Skin epidermis (tissue), 12 donors: ENCODE results near the gene IL18R1.

Experiments
- H3K27ac ChIP-seq, 21 experiments: fragments of 200-600 bp; sonication (generic) in 11 of 21; one replicate each; pipeline ENCODE4 v1.5.0; 2020; ENCODE audit warnings: mild to moderate bottlenecking in 3 of 21, inconsistent platforms in 2 of 21, moderate library complexity in 2 of 21
- H3K4me3 ChIP-seq, 7 experiments: fragments of 200-600 bp; sonication (generic) in 2 of 7; one replicate each; pipeline ENCODE4 v1.5.0; 2020; ENCODE audit warnings: inconsistent platforms in 2 of 7, mild to moderate bottlenecking in 2 of 7, moderate library complexity in 1 of 7

Gene IL18R1

GRCh38 chr2:102423368-102423767 is 67.8 kb downstream of the IL18R1 start:
- Histone ChIP-seq H3K4me3 (no peak overlapping the region), H3K27ac (peak overlapping the region in 3 of 21 experiments; percentile 19 to 42 (median 37))

- H3K4me3 ChIP-seq: no peak overlapping the region
Measured at GRCh38 chr2:102424754-102425153, 69.2 kb downstream of the IL18R1 start.

GRCh38 chr2:102425441-102426132 is 70.0 kb downstream of the IL18R1 start:
- Histone ChIP-seq H3K4me3 (no peak overlapping the region), H3K27ac (peak overlapping the region in 2 of 21 experiments; percentile 5 to 59)

More at GRCh38 chr2:102424754-102425153, 69.2 kb downstream of the IL18R1 start:
- H3K27ac ChIP-seq: peak overlapping the region in 2 of 21 experiments; percentile 17 to 59

- Histone ChIP-seq H3K27ac (no peak overlapping the region), H3K4me3 (no peak overlapping the region)
Measured at GRCh38 chr2:102427249-102427648, 71.7 kb downstream of the IL18R1 start.

- Histone ChIP-seq H3K4me3 (no peak overlapping the region), H3K27ac (no peak overlapping the region)
Measured at GRCh38 chr2:102428573-102428972, 73.0 kb downstream of the IL18R1 start.

DNA sequence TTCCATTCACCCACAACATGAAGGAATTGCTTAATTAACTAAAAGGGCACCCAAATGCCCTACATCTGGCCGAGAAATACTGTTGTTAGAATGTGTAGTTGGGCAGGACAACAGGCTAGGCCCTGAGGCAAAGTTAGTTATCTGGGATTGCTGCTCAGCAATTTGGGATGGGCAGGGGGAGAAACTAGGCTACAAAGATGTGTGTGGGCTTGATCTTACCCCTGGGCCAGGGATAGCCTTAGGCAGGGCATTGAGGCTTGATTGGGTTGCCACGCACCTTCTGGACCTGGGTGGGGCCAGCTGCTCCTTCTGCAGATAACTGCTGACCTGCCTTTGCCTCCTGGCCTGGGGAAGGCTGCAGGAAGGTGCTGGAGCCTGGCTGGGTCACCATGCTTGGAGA is 76.8 kb downstream of the IL18R1 start:
- no peak overlapping the region for H3K4me3 ChIP-seq
- no peak overlapping the region for H3K27ac ChIP-seq

- H3K27ac ChIP-seq: no peak overlapping the region
Measured at GRCh38 chr2:102433973-102434654, 78.5 kb downstream of the IL18R1 start.

GRCh38 chr2:102434655-102435381 is 79.2 kb downstream of the IL18R1 start:
- H3K27ac ChIP-seq: peak overlapping the region in 1 of 21 experiments; percentile 70
- no peak overlapping the region for H3K4me3 ChIP-seq

More at GRCh38 chr2:102433973-102434654, 78.5 kb downstream of the IL18R1 start:
- no peak overlapping the region for H3K4me3 ChIP-seq

DNA sequence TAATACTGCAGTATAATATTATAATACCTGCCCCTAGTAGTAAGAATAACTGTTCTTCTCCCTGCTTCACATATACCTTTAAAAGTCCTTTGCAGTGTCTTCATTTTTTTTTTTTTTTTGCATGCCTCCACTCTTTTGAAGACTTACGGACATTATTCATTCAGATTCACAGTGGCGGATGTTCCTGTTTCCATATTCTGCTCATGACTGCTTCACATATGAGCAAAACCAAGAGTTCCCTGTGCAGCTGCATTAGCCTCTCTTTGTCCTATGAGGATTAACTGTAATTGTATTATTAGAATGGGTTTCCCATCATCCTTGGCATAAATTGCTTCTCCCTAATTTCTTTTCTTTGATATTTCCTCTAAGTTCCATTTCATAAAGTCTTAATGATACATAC is 80.1 kb downstream of the IL18R1 start:
- H3K27ac ChIP-seq: peak overlapping the region in 2 of 21 experiments; percentile 25 to 70

DNA sequence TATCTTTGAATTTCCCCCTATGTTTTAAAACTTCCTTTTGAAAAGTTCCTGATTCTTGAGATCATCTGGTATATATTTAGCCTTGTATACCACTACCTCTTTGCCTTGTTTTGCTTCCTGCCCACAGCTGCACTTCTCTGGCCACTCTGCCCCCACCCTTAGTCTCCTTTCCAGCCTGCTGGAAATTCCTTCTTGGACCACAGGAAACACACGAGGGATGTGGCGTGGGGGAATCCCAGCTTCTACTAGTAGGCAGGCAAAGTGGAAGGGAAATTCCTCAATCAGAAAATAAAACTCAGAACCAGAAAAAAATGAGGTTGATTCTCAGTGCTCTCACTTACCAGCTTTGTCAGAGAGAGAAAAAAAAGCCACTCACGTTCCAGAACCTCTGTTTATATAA is 80.7 kb downstream of the IL18R1 start:
- no peak overlapping the region for H3K4me3 ChIP-seq
- peak overlapping the region in 2 of 21 experiments; percentile 25 to 70 for H3K27ac ChIP-seq

More for the DNA sequence above, 80.1 kb downstream of the IL18R1 start:
- H3K4me3 ChIP-seq: no peak overlapping the region

- Histone ChIP-seq H3K4me3 (no peak overlapping the region), H3K27ac (no peak overlapping the region)
Measured at GRCh38 chr2:102437122-102437521, 81.5 kb downstream of the IL18R1 start.

DNA sequence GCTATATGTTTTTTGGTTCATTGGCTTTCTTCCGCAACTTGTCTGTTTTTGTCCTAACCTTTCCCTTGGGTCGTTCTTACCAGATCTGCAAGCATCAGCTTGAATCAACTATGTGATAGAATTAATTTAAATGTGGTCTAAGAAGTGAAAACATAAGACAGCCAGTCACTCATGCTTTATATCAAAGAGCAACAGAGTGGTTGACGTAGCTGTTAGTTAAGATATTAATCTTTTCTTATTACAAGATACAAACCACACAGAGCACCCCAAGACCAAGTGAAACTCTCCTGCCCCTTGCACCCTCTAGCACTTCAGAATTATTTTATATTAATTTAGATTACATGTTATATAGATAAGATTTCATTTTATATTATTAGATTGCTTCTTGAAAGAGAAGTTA is 82.5 kb downstream of the IL18R1 start:
- H3K27ac ChIP-seq: no peak overlapping the region
- H3K4me3 ChIP-seq: no peak overlapping the region

DNA sequence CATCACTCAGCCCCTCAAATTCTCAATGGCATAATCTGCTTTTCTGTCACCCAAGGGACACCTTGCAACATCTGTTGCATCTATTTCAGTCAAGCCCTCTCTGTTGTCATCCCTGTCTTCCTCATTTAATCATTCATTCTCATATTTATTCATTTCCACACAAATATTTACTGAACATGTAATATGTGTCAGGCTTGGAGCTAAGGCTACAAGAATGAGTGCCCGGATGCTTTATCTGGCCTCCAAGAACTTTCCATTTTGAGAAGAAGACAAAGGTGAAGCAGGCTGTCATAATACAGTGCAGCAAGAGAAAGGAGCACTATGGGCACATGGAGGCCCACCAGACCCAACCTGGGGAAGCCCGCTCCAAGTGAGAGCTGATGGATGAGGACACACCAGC is 83.0 kb downstream of the IL18R1 start:
- Histone ChIP-seq H3K27ac (no peak overlapping the region), H3K4me3 (no peak overlapping the region)

GRCh38 chr2:102439065-102439695 is 83.6 kb downstream of the IL18R1 start:
- no peak overlapping the region for H3K4me3 ChIP-seq
- H3K27ac ChIP-seq: no peak overlapping the region

DNA sequence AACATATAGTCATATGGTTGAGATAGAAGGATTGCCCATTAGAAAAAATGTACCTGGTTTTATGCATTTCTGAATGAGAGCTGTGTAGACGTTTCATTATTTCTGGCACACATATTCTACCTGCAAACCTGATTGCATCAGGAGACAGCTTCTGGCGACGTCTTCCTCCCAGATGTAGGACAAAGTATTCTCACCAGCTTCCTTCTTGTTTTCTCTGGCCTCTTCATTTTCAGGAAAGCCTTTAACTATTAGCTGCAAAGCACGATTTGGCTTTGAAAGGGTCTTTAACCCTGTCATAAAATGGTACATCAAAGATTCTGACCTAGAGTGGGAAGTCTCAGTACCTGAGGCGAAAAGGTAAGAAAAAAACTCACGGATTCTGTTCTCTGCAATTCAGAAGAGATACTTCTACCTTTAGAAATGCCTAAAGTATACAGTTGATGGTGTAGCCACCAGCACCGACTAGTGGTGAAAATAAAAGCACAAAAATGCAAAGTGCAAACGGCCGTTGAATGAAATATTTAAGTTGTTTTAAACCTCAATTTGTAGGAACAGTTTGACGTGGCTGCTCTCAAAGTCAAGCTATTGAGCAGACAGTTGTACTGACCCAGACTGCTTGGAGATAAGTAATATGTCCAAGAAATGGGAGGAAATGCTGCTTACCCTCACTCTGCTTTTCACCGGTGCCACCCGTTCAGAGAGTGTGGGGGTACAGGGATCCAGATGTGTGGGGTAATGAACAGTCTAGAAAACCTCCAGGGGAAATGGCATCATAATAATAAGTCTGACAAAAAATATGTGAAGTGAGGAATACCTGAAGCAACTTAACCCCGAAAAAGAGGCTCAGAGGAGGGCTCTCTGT is 87.6 kb downstream of the IL18R1 start:
- Histone ChIP-seq H3K27ac (no peak overlapping the region), H3K4me3 (no peak overlapping the region)

- Histone ChIP-seq H3K27ac (no peak overlapping the region), H3K4me3 (no peak overlapping the region)
Measured at GRCh38 chr2:102444233-102444632, 88.6 kb downstream of the IL18R1 start.

DNA sequence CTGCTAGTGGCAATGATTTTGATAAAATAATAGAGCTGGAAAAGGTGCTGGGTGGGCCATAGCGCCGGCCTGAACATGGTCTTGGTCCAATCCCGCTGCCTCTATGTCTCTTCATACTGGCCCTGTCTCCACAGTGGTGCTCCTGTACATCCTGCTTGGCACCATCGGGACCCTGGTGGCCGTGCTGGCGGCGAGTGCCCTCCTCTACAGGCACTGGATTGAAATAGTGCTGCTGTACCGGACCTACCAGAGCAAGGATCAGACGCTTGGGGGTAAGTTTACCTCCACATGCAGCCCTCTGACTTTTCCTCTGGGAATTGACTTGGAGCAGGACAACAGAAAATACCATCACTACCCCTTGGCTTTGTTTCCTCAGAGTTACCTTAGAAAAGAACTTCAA is 91.3 kb downstream of the IL18R1 start:
- Histone ChIP-seq H3K27ac (no peak overlapping the region), H3K4me3 (no peak overlapping the region)
